ENCODE results near the gene NR3C2. TPM values are rescaled to one million over a fixed set of nuclear protein-coding genes. Genes with fewer than 3 reads are reported as not detected.
A peak's percentile ranks its signal among the peaks of the same experiment; 100 is the strongest.
"Not testable (repeated sequence)": the region's sequence is repeated elsewhere in the genome, so short reads cannot be mapped to it uniquely, and the experiment has no call there.

Gene NR3C2
- total RNA-seq, 1 donor from 2014 or later = 10.9 TPM

DNA sequence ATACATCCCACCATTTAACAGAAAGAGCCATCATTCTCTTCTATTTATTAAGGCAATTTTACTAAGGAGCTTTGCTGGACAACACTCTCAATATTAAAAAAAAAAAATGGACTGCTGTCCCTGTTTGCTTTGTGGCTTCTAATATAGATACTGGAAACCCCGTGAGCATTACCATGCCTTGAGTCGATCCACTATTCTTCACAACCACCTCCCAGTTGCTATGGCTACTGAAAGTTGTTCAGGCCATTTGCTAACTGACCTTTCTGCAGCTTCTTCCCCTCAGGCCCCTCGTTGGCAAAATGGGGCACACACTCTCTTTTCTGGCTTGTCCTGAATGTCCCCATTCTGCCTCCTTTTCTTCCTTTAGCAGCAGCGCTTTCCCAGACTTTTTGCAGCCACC, 340.4 kb downstream of the NR3C2 start:
- DNase-seq = no peak

DNA sequence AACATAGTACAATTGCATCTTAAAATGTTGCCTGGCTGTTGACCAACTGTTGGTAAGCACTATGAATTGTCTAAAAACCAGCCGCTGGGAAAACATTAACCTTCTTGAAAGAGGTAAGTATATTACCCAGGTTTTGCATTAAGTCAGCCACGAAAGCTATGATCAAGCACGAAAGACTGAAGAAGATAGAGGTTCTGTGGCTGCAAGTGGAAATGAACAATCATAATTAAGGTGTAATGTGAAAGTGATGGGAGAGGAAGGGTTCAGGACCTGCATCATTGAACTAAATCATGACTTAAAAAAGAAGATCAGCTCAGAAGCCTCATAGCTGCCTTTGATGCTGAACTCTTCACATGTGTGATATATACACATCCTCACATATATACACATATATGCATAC, 341.0 kb downstream of the NR3C2 start:
- no peak for DNase-seq

DNA sequence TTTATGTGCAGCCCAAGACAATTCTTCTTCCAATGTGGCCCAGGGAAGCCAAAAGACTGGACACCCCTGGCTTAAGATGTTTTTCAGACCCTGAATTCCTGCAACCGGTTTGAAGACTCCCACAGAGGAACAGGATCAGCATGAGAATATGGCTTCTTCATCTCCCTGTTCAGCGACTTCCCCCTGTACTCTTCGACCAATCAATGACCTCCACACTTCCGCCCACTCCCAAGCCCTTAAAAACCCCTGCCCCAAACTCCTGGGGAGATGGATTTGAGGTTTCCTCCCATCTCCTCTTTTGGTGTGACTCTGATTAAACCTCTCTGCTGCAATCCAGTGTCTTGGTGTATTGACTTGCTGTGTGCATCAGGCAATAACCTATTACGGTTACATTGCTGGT, 344.4 kb downstream of the NR3C2 start:
- no peak for DNase-seq

DNA sequence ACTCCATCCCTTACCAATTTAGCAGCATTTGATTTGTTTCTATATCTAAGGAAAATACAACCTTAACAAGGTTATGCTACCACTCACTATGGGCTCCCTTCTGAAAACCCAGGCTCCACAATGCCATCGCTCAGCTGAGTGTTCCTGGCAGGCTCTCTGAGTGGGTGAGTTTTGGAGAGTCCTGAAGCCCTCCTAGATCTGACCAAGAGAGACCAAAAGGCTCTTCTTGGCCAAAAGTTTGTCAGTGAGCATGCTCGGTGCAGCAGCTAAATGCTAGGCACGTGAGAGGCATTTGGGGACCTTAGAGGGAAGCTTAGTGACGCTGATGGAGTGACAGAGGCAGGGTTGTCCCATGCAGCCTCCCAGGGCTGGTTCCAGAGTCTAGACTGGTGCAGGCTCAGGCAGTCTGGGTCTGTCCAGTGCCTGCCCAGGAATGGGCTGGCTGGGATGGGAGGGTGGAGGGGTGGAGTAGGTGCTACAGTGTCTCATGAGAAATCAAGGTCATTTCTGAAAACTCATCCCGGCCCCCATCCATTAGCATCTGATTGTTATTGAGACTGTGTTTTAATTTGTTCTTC, 346.8 kb downstream of the NR3C2 start:
- DNase-seq = no peak

DNA sequence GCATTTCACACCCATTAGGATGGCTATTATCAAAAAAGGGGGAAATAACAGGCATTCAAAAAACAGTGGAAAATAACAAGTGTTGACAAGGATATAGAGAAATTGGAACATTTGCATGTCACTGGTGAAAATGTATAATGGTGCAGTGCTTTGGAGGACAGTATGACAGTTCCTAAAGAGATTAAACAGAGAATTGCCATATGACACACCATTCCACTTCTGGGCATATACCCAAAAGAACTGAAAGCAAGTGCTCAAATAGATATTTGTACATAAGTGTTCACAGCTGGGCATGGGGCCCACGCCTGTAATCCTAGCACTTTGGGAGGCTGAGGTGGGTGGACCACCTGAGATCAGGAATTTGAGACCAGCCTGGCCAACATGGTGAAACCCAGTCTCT, 348.1 kb downstream of the NR3C2 start:
- DNase-seq = no peak

DNA sequence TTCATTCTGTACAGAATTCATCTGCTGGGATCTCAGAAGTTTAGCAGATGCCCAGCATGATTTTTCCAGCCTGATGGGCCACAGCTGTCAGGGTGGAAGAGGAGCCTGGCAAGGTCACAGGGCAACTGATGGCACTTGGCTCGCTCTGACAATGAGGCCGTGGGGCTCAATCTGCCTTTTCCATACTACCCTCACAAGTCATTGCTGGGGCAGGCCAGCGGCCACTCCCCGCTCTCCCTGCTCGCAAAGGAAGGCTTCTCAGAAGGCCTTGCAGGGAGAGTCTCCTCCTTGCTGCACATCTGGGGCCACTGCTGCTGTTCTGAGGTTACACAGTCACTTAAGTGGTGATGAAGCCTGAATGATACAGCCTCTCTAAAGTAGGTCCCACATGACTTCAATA, 349.1 kb downstream of the NR3C2 start:
- DNase-seq = no peak

DNA sequence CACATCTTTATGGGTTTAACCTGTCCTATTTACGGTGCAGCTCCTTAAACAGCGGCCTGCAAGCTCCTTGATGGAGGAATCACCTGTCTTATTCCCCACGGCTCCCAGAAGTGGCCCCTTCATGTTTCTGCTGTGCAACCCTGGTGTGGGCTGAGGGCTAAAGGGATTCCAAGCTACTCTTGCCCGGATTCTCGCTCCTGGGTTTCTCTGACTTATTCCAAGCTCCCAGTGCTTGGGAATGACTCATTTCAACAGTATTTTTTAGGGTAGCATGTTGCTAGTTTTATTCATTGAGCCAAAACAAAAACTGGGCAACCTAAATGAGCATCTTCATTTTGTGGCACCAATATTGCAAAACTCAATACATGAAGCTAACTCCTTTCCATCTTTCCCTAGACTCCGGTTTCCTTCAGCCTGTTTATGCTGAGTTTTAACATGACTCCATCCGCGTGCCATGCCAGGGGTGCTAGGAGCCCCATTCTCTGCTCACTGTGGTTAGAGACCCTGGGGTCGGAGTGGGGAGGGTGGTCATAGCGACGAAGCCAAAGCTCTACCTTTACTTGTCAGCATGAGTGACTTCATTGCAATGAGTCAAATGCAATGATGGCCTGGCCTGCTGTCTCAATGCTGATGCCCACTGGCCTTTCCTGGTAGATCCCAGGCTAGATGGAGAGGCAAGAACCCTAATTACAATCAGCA, 349.7 kb downstream of the NR3C2 start:
- DNase-seq = no peak

DNA sequence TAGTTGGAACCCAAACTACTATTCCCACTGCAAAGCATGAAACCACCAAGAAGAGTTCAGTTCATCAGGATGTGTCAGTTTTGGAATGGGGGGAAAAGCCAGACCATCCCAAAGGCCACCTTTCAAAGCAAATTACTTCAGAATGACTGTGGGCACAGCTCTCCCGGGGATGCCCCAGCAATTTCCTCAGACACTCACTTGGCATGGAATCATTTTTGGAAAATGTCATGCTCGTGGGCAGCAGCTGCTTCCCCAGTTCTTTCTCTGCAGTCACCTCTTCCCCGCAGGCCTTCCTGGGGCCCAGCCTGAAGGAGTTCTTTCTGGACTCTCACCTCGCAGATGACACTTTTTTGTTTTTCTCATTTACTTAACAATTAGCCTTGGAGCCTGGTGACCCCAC, 350.3 kb downstream of the NR3C2 start:
- DNase-seq = no peak

DNA sequence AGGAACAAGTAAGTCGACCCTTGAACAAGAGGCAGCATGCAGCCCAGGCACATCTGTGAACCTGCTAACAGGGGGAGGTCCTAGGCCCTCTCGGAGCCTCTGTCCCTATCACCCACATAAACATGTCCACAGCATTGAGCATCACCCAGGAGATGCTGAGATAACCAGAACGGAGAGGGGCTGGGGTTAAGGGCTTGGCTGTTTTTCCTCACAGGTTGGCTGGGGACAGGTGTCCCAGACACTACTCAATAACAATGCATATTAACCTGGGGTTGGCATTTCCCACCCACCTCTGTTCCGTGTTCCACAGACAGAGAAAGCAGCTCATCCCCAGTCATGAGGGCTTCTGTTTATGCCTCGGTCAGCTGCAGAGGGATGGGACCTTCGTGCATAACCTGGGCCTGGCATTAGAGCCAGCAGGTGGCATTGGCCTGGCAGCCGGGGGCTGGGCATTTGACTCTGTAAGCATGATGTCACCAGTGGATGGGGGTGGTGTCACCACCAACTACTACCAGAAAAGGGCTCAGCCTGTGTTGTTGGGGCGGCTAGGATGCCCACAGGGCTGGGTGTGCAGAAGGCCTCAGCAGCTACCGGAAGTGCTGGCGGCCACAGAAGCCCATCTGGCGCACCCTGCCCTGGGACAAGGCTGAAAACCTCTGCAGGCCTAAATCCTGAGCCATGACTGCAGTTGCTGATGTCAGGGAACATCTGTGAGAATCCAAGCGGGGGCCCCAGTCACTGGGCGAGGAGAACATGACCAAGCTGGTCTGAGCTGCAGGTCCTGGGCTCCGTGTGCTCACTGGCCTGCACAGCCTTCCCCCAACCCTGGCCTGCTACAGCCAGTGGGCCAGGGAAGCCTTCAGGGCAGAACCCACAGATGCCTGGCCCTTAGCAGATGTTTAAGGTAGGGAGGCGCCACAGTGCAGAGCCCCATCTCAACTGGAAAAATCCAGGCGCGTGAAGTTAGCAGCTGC, 351.4 kb downstream of the NR3C2 start:
- no peak for DNase-seq

DNA sequence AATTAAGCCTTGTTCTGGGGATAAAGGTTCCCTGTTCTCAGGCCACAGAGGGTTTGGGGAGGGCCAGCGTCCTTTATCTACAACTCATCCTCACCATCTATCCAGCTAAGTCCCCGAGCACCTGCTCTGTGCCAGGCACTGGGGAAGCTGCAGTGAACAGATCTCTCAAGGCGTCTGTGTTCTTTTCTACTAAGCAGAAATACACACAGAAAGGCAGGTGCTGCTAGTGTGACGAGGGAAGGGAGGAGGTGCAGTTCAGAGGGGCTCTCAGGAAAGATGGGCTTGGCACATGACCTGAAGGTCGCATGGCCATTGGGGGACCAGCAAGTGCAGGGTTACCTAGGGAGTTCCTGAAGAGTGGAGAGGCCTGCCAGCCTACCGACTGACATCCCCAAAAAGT, 352.2 kb downstream of the NR3C2 start:
- no peak for DNase-seq

DNA sequence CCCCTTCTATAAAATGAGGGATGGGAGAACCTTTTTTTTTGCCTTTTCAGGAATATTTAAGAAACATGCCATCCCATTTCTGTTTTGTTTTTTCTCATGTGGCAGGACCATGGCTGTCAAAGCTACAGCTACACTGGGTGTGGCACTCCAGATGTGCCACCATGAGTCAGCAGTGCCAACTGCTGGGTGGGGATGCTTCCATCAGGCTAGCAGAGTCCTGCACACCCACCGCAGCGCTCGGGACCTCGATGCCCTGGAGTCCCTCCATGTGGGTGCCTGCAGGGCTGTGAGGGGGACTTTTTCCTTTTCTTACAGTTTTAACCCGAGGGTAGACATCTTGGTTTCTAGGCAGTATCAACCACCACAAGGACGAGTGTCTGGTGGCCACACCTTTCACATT, 352.6 kb downstream of the NR3C2 start:
- DNase-seq = no peak

DNA sequence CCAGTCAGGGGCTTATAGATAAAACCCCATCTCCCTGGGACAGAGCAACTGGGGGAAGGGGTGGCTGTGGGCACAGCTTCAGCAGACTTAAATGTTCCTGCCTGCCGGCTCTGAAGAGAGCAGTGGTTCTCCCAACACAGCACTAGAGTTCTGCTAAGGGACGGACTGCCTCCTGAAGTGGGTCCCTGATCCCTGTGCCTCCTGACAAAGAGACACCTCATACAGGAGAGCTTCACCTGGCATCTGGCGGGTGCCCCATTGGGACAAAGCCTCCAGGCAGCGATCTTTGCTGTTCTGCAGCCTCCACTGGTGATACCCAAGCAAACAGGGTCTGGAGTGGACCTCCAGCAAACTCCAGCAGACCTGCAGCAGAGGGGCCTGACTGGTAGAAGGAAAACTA, 359.1 kb downstream of the NR3C2 start:
- not testable (repeated sequence) for DNase-seq

DNA sequence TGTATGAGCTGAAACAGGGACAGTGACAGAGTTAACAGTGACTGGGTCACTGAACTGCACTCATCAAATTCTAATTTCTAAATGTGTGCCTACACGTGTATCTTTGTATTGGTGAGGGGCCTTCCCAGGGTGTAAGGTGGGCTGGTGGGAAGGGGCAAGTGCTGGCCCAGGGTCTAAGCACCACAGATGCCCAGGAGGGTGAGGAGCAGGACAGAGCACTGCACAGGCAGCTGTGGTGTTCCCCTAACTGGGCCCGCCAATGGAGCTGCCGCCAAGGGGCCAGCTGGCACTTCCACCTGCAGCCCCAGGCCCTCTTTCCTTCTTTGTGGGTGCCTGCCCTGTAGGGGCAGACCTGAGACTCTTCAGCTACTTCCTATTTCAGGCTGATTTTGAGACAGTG, 360.5 kb downstream of the NR3C2 start:
- DNase-seq = no peak

DNA sequence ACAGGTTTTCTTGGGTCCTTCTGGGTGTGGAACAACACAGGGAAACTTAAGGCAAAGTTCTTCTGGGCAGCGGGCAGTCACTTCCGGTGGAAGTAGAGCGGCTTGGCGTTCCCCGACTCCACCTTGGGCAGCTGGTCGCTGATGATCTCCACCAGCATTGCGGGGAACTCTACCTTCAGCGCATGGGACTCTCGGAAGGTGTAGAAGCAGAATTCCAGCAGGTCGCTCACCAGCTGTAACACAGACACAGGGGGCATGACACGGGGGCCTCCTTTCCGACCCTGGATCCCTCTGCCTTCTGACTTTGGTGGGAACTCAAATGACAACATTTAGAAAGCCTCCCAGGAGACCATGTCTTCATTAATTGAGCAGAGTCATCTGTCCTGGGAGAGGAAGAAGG, 360.9 kb downstream of the NR3C2 start:
- no peak for DNase-seq

DNA sequence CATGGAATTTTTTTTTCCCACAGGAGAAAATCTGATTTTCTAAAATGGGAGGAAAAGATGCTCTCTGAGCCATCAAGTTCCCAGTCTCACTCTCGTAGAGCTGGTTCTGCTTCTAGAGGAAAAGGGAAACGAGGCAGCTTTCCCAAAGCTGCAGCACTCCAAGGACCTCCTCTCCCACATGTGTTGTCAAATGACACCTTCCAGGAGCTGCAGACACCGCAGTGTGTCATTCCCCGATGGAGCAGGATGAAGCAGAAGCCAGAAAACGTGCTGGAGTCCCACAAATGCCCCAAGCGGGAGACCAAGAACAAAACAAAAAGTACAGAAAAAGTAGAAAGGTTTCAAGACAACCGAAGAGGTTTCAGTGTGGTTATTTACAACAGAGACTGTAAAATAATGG, 362.3 kb downstream of the NR3C2 start:
- DNase-seq = peak; percentile 36

DNA sequence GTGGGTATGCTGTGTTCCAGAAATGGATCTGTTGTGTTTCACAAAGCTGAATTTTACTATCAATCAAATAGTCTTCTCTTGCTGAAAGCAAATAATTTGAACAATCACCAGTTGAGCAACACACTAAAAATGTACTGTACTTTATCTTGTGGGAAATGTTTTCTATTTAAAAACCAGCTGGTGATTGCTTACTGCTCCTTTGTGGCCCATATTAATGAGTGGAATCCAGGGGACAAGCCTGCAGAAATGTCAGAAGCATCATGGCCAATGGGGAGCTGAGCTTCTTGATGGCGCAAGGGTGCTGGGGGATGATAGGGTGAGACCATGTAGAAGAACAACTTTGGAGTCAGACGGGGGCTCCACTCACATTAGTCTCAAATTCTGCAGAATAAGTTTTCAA, 364.2 kb downstream of the NR3C2 start:
- no peak for DNase-seq

DNA sequence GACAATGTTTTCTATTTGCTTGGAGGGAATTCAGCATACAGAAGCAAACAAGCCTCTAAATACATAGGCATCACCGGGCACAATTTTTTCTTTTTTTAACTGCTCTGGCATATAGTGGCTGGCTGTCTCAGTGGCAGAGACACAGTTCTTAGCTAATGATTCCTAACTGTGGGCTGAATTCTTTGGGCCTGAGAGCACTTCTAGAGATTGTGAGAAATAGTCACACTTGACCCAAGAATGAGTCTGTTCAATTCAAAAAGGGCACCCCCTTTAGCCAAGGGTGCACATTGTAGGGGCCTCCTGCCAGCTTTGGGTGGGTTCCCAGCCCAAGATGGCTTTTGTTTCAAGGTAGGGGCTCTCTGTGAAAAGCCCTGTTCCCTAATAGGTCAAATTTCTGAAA, 364.6 kb downstream of the NR3C2 start:
- DNase-seq = no peak

DNA sequence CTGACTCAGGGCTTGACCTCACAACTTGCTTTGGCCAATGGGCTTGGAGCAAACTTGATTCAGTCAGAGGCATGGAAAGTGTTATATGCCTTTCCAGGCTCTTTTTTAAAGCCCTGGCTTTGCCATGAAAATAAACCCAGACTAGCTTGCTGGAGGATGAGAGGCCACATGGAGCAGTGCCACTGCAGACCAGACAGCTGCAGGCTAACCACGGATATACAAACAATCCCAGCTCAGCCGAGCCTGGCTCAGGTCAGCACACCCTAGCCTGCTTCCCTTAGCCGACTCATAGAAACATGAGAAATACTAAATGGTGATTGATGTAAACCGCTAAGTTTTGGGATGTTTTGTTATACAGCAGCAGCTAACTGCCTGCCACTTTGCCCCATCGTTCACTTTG, 365.2 kb downstream of the NR3C2 start:
- DNase-seq = no peak

DNA sequence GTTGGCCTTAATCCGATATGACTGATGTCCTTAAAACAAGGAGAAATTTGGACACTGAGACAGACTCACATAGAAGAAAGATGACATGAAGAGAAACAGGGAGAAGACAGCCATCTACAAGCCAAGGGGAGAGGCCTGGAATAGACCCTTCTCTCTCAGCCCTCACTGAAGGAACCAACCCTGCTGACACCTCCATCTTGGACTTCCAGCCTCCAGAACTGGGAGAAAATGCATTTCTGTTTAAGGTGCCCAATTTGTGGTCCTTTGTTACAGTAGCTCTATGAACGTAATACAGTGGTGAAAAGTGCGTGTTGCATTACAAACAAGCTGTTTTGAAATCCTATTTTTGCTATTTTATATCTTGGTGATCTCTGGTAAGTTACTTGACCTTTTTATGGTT, 366.8 kb downstream of the NR3C2 start:
- no peak for DNase-seq

DNA sequence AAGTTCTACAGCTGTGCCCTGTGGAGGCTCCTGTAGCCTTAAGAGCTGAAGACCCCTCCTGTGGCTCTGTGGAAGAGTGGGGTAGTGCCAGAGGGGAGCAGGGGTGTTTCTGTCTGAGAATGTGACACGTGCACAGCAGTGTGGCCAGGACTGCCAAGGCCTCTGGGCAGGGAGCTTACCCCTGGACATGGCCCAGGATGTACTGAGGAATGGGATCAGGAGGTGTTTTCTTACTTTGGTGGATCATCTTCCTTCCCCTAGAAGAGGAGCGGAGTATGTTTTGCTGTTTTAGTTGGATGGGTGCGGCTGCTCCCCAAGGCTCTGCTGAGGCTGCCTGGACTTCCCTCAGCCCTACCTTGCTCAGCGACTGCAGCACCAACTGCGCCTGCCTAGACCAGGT, 367.8 kb downstream of the NR3C2 start:
- no peak for DNase-seq

DNA sequence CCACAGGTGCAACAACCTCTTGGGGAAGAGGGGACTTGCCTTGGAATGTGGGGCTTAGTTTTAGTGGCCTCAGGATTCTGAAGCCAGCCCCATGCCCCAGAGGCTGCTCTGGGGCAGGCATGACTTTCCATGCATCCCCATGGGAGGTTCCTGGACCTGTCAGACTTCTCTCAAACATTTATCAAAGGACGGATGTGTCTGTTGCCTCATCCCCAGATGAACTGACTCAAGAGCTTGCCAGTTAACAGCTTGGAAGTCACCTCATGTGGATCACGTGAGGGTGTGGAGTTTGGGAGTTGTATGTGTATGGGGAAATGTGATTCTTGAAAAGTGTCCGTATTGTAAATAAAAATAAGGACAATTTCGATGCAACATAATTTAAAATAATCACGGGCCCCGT, 368.9 kb downstream of the NR3C2 start:
- DNase-seq = no peak

DNA sequence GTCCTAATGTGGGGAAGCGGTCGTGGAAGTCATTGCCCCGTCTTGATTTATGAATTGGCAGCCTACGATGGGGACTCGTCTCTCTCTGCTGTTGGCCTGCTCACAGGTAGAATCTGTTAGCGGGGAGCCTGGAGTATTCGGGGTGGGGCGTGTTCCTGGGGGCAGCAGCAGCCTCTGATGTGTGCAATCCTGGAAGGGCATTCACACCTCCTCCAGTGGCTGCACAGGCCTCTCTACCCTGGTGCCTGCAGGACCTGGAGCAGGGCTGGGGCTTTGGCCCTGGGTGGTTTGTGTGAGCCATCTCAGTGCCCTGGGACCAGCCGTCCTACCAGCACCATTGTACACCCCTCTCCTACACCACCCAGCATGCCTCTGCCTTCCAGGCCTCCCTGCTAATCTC, 369.4 kb downstream of the NR3C2 start:
- no peak for DNase-seq

DNA sequence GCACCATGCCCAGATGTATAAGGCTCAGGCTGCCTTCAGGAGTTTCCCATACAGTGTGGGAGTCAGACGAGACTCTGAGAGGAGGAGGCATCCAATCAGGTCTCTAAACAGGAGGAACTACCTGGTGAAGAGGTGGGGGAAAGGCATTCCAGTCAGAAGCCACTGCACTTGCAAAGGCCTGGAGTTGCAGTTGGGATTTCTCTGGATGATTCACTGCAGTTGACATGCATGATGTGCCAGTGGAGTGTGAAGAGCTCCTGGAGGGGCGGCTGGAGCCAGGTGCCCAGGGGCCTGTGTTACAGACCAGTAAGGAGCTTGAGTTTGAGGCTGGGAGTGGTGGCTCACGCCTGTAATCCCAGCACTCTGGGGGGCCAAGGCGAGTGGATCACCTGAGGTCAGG, 371.2 kb downstream of the NR3C2 start:
- no peak for DNase-seq

DNA sequence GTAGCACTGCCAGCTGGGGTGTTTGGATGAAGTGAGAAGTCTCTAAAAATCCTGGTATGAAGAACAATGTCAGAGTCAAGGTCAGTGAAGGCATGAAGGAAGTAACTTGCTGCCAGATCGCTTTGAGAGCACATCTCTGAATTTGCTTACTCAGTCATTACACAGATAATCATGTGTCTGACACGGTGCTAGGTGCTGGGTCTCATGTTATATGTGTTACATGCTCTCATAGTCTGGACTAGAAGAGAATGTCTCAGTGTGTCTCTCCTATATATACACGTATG, 372.4 kb downstream of the NR3C2 start:
- no peak for DNase-seq
